PC-9 (cell line): Measurements from ENCODE around the gene GSTT2.
"Not testable (repeated sequence)": the region's sequence is repeated elsewhere in the genome, so short reads cannot be mapped to it uniquely, and the experiment has no call there.

Experiments used
- EZH2 ChIP-seq: fragments of 200-600 bp; sonication (generic); IDR thresholded peaks from 2 replicates; pipeline ENCODE4 v1.8.0; 2017; ENCODE audit warnings: antibody characterized with exemption, low read depth
- TF ChIP-seq, protein P1 (sequence below): fragments of 200-600 bp; sonication (generic); conservative IDR thresholded peaks from 2 replicates; pipeline ENCODE4 v1.6.1; 2017; ENCODE audit warnings: mixed run types, antibody characterized with exemption, mild to moderate bottlenecking, moderate library complexity

DNA sequence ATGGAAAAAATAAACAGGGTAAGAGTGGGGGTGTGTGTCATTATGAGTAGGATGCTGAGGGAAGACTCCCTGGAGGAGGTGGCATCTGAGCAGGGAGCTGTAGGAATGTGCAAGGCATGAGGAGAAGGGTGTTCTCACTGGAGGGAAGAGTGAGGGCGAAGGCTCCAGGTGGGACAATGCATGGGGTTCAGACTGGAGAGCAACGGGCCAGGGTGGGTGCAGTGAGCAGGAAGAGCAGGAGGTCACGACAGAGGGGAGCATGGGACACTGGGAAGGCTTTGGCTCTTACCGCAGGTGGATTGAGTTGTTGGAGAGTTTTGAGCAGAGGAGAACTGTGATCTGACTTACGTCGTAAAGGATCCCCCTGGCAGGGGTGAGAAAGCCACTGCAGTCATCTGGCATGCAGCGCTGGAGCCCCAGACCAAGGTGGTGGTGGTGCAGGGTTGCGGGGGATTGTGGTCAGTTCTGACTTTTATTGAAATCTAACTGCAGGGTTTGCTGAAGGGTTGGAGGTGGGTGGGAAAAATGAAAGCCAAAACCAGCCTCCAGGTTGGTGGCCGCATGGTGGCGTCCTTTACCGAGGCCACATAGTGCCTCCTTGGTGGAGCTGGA lies 27.0 kb upstream of the GSTT2 start:
- TF ChIP-seq, protein P1, sequence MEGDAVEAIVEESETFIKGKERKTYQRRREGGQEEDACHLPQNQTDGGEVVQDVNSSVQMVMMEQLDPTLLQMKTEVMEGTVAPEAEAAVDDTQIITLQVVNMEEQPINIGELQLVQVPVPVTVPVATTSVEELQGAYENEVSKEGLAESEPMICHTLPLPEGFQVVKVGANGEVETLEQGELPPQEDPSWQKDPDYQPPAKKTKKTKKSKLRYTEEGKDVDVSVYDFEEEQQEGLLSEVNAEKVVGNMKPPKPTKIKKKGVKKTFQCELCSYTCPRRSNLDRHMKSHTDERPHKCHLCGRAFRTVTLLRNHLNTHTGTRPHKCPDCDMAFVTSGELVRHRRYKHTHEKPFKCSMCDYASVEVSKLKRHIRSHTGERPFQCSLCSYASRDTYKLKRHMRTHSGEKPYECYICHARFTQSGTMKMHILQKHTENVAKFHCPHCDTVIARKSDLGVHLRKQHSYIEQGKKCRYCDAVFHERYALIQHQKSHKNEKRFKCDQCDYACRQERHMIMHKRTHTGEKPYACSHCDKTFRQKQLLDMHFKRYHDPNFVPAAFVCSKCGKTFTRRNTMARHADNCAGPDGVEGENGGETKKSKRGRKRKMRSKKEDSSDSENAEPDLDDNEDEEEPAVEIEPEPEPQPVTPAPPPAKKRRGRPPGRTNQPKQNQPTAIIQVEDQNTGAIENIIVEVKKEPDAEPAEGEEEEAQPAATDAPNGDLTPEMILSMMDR: not testable (repeated sequence)
- TF ChIP-seq EZH2: not testable (repeated sequence)
